A673 (cell line): ENCODE data around the gene RPL39L.

ENCODE experiments used
- EZH2 ChIP-seq: fragments of 200-600 bp; sonication (generic); IDR thresholded peaks from 2 replicates; pipeline ENCODE4 v1.6.1; 2017; ENCODE audit warnings: borderline replicate concordance, low read depth, mild to moderate bottlenecking, mixed read lengths, antibody characterized with exemption, low read length; ENCODE audit not compliant: poor library complexity, severe bottlenecking
- TF ChIP-seq, protein P1 (sequence below): fragments of 300-800, 200-600 bp; sonication (generic); conservative IDR thresholded peaks from 2 replicates; pipeline ENCODE4 v1.5.1; 2017; ENCODE audit warnings: low read depth, mild to moderate bottlenecking, antibody characterized with exemption, low read length, moderate library complexity, mixed read lengths

GRCh38 chr3:187146389-187146788, 7.1 kb upstream of the RPL39L start:
- TF ChIP-seq, protein P1, sequence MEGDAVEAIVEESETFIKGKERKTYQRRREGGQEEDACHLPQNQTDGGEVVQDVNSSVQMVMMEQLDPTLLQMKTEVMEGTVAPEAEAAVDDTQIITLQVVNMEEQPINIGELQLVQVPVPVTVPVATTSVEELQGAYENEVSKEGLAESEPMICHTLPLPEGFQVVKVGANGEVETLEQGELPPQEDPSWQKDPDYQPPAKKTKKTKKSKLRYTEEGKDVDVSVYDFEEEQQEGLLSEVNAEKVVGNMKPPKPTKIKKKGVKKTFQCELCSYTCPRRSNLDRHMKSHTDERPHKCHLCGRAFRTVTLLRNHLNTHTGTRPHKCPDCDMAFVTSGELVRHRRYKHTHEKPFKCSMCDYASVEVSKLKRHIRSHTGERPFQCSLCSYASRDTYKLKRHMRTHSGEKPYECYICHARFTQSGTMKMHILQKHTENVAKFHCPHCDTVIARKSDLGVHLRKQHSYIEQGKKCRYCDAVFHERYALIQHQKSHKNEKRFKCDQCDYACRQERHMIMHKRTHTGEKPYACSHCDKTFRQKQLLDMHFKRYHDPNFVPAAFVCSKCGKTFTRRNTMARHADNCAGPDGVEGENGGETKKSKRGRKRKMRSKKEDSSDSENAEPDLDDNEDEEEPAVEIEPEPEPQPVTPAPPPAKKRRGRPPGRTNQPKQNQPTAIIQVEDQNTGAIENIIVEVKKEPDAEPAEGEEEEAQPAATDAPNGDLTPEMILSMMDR = no peak
- no peak for TF ChIP-seq EZH2
